GM23338 (cell line): ENCODE results near the gene TNNT3. TPM values are rescaled to one million over a fixed set of nuclear protein-coding genes. Genes with fewer than 3 reads are reported as not detected.

Experiments
- ATAC-seq: fragments of 200-7000 bp; cut with Tn5 transposase; 3 replicates; pipeline ENCODE4 v1.9.1; 2020
- DNase-seq: peaks from one replicate; pipeline ENCODE4 v3.0.0-alpha.2; 2015; ENCODE audit warnings: low spot score
- H2AFZ ChIP-seq: fragments of 200-600 bp; sonication (generic); 2 replicates; pipeline ENCODE4 v1.8.0; 2016; ENCODE audit warnings: antibody characterized with exemption, mild to moderate bottlenecking, moderate library complexity
- H3F3A ChIP-seq: fragments of 200-600 bp; sonication (generic); replicated peaks from 2 replicates; pipeline ENCODE4 v1.8.0; 2017; ENCODE audit warnings: antibody characterized with exemption, mixed run types, low read depth
- H3K27ac ChIP-seq: fragments of 200-600 bp; sonication (generic); 2 replicates; pipeline ENCODE4 v1.6.1; 2016; ENCODE audit warnings: low read depth
- H3K27me3 ChIP-seq: fragments of 200-600 bp; sonication (generic); 2 replicates; pipeline ENCODE4 v1.8.0; 2016; ENCODE audit warnings: mild to moderate bottlenecking, mixed run types, moderate library complexity; ENCODE audit not compliant: insufficient read depth
- H3K36me3 ChIP-seq: fragments of 200-600 bp; sonication (generic); 2 replicates; pipeline ENCODE4 v1.8.0; 2016; ENCODE audit warnings: mild to moderate bottlenecking; ENCODE audit not compliant: insufficient read depth
- H3K4me1 ChIP-seq: fragments of 200-600 bp; sonication (generic); 2 replicates; pipeline ENCODE4 v1.8.0; 2016; ENCODE audit warnings: mild to moderate bottlenecking, moderate library complexity; ENCODE audit not compliant: insufficient read depth
- H3K4me2 ChIP-seq: fragments of 200-600 bp; sonication (generic); 2 replicates; pipeline ENCODE4 v1.7.1; 2017; ENCODE audit warnings: mixed run types
- H3K4me3 ChIP-seq: fragments of 200-600 bp; sonication (generic); 2 replicates; pipeline ENCODE4 v1.6.1; 2016; ENCODE audit warnings: mixed run types
- H3K79me2 ChIP-seq: fragments of 200-600 bp; sonication (generic); replicated peaks from 2 replicates; pipeline ENCODE4 v1.8.0; 2017; ENCODE audit warnings: mild to moderate bottlenecking; ENCODE audit not compliant: insufficient read depth
- H3K9me2 ChIP-seq: fragments of 200-600 bp; sonication (generic); 2 replicates; pipeline ENCODE4 v1.8.0; 2017; ENCODE audit not compliant: insufficient read depth
- H4K20me1 ChIP-seq: fragments of 200-600 bp; sonication (generic); replicated peaks from 2 replicates; pipeline ENCODE4 v1.8.0; 2017; ENCODE audit warnings: mild to moderate bottlenecking; ENCODE audit not compliant: insufficient read depth
- H3K27ac Mint-ChIP-seq: 2 replicates; pipeline ENCODE4 v1.8.0; 2020; ENCODE audit warnings: inconsistent platforms, mild to moderate bottlenecking, moderate library complexity, mixed read lengths
- H3K27me3 Mint-ChIP-seq: 3 replicates; pipeline ENCODE4 v1.8.0; 2022; ENCODE audit warnings: low read depth, mild to moderate bottlenecking, moderate library complexity, mixed read lengths, inconsistent platforms; ENCODE audit not compliant: insufficient read depth, poor library complexity
- H3K36me3 Mint-ChIP-seq: 3 replicates; pipeline ENCODE4 v1.8.0; 2021; ENCODE audit warnings: low read depth, mild to moderate bottlenecking, inconsistent platforms, moderate library complexity, mixed read lengths
- H3K4me1 Mint-ChIP-seq: 3 replicates; pipeline ENCODE4 v1.8.0; 2020; ENCODE audit warnings: mild to moderate bottlenecking, inconsistent platforms, mixed read lengths
- H3K4me3 Mint-ChIP-seq: 3 replicates; pipeline ENCODE4 v1.8.0; 2021; ENCODE audit warnings: moderate library complexity, mild to moderate bottlenecking, inconsistent platforms, mixed read lengths
- H3K9me3 Mint-ChIP-seq: 3 replicates; pipeline ENCODE4 v1.8.0; 2020; ENCODE audit warnings: moderate library complexity, mild to moderate bottlenecking, inconsistent platforms, mixed read lengths
- CTCF ChIP-seq, 2 experiments: fragments of 200-600 bp in 1 of 2; sonication (generic) in 1 of 2; conservative IDR thresholded peaks; 2 replicates each; pipeline versions ENCODE4 v1.5.1 to v1.6.1; 2016 to 2017; ENCODE audit warnings: antibody characterized with exemption in 2 of 2, low read depth in 2 of 2, mild to moderate bottlenecking in 2 of 2, moderate library complexity in 1 of 2
- EZH2 ChIP-seq: fragments of 200-600 bp; sonication (generic); IDR thresholded peaks from one replicate; pipeline ENCODE4 v1.8.0; 2017; ENCODE audit warnings: antibody characterized with exemption, mild to moderate bottlenecking, low read depth; ENCODE audit not compliant: unreplicated experiment
- JUNB ChIP-seq: IDR thresholded peaks from one replicate; pipeline ENCODE4 v1.6.1; 2016; ENCODE audit warnings: antibody characterized with exemption; ENCODE audit not compliant: unreplicated experiment
- NANOG ChIP-seq: IDR thresholded peaks from 2 replicates; pipeline ENCODE4 v1.6.1; 2016; ENCODE audit warnings: antibody characterized with exemption, borderline replicate concordance
- POLR2AphosphoS5 ChIP-seq: IDR thresholded peaks from 2 replicates; pipeline ENCODE4 v1.6.1; 2016; ENCODE audit warnings: antibody characterized with exemption, low read depth
- STAT1 ChIP-seq: IDR thresholded peaks from one replicate; pipeline ENCODE4 v1.6.1; 2016; ENCODE audit warnings: antibody characterized with exemption; ENCODE audit not compliant: unreplicated experiment
- ZNF114 ChIP-seq: fragments of 250-450 bp; sonication (Bioruptor Pico); IDR thresholded peaks from 2 replicates; pipeline ENCODE4 v1.5.0; 2020; ENCODE audit warnings: mild to moderate bottlenecking, moderate library complexity
- ZNF331 ChIP-seq: fragments of 250-450 bp; sonication (Bioruptor Pico); IDR thresholded peaks from 2 replicates; pipeline ENCODE4 v1.5.0; 2020; ENCODE audit warnings: low read depth, mild to moderate bottlenecking, moderate library complexity
- polyA plus RNA-seq: library from polyadenylated mRNA; unstranded; fragments of >200 nt; fragmentation: Nextera tagmentation; extraction: Ambion mirVana; gene quantifications from 2 replicates; pipeline ENCODE4 v1.2.1, GENCODE V29; 2016
- total RNA-seq: library from RNA; depleted of rRNA; stranded (reverse); fragments of >200 nt; shearing (Covaris generic); gene quantifications from 2 replicates; pipeline ENCODE4 v1.2.3, GENCODE V29; 2014
- TF ChIP-seq, protein P1 (sequence below): IDR thresholded peaks from one replicate; pipeline ENCODE4 v1.6.1; 2018; ENCODE audit warnings: antibody characterized with exemption; ENCODE audit not compliant: unreplicated experiment
- TF ChIP-seq, protein P2 (sequence below): IDR thresholded peaks from 2 replicates; pipeline ENCODE4 v1.6.1; 2016; ENCODE audit warnings: antibody characterized with exemption
- TF ChIP-seq, protein P3 (sequence below): fragments of 250-450 bp; sonication (Bioruptor Pico); IDR thresholded peaks from 2 replicates; pipeline ENCODE4 v1.5.0; 2020; ENCODE audit warnings: mild to moderate bottlenecking, moderate library complexity

The TNNT3 gene
- total and polyA plus RNA-seq, 2 experiments from 2014 or later: not detected

DNA sequence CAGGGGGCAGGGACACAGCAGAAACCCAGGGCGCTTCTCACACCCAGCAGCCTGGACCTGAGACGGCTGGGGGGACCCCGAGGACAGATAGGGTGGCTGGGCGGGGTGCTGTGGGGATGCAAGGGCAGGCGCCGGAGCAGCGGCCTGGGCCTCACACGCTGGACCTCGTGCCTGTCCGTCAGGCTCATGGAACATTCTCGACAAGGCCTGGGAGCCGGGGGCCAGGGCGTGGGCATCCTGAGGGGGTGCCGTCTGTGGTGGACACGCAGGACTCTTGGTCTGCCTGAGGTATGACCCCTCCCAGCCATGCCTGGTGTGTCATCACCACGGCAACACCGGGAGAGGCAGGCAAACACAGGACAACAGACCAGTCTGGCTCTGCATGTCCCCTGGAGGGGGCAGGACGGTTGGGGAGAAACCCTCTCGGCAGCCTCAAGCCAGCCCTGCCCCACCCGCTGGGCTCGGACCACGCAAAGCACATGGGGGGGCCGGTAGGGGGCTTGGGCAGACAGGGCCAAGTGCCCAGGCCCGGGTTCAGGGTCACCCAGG lies 49.0 kb downstream of the TNNT3 start (continued):
- TF ChIP-seq, protein P1, sequence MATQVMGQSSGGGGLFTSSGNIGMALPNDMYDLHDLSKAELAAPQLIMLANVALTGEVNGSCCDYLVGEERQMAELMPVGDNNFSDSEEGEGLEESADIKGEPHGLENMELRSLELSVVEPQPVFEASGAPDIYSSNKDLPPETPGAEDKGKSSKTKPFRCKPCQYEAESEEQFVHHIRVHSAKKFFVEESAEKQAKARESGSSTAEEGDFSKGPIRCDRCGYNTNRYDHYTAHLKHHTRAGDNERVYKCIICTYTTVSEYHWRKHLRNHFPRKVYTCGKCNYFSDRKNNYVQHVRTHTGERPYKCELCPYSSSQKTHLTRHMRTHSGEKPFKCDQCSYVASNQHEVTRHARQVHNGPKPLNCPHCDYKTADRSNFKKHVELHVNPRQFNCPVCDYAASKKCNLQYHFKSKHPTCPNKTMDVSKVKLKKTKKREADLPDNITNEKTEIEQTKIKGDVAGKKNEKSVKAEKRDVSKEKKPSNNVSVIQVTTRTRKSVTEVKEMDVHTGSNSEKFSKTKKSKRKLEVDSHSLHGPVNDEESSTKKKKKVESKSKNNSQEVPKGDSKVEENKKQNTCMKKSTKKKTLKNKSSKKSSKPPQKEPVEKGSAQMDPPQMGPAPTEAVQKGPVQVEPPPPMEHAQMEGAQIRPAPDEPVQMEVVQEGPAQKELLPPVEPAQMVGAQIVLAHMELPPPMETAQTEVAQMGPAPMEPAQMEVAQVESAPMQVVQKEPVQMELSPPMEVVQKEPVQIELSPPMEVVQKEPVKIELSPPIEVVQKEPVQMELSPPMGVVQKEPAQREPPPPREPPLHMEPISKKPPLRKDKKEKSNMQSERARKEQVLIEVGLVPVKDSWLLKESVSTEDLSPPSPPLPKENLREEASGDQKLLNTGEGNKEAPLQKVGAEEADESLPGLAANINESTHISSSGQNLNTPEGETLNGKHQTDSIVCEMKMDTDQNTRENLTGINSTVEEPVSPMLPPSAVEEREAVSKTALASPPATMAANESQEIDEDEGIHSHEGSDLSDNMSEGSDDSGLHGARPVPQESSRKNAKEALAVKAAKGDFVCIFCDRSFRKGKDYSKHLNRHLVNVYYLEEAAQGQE: no peak
- TF ChIP-seq EZH2: no peak
- TF ChIP-seq, protein P2, sequence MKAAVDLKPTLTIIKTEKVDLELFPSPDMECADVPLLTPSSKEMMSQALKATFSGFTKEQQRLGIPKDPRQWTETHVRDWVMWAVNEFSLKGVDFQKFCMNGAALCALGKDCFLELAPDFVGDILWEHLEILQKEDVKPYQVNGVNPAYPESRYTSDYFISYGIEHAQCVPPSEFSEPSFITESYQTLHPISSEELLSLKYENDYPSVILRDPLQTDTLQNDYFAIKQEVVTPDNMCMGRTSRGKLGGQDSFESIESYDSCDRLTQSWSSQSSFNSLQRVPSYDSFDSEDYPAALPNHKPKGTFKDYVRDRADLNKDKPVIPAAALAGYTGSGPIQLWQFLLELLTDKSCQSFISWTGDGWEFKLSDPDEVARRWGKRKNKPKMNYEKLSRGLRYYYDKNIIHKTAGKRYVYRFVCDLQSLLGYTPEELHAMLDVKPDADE: no peak
- no peak for TF ChIP-seq ZNF114 (CRISPR knock-in tag)

DNA sequence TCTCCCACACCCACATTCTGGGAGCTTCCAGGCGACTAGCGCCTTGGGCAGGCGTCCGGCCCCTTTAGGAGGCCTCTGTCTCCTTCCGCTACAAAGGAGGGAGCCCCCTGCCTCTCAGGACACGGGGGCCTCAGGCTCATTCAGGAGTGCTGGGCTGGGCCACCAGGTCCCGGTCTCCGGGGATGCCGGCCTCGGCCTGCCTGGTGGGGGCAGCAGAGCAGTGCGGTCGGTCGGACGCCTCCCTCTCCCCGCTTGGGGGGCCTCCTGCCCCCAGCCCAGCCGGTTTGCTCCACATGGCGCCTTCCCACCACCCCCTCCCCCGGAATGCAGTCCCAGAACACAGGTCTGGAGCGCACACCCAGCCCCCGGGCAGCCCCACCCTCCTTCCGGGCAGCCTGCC lies 49.5 kb downstream of the TNNT3 start:
- ATAC-seq (peak; percentile 78), DNase-seq (no peak)
- TF ChIP-seq STAT1 (no peak), POLR2AphosphoS5 (no peak), CTCF (conservative IDR thresholded peaks at IDR 0.05; ENCODE audit: low read depth in 2 of 2) (no peak), EZH2 (no peak), ZNF331 (CRISPR knock-in tag) (no peak), NANOG (no peak), JUNB (no peak)
- TF ChIP-seq, protein P3, sequence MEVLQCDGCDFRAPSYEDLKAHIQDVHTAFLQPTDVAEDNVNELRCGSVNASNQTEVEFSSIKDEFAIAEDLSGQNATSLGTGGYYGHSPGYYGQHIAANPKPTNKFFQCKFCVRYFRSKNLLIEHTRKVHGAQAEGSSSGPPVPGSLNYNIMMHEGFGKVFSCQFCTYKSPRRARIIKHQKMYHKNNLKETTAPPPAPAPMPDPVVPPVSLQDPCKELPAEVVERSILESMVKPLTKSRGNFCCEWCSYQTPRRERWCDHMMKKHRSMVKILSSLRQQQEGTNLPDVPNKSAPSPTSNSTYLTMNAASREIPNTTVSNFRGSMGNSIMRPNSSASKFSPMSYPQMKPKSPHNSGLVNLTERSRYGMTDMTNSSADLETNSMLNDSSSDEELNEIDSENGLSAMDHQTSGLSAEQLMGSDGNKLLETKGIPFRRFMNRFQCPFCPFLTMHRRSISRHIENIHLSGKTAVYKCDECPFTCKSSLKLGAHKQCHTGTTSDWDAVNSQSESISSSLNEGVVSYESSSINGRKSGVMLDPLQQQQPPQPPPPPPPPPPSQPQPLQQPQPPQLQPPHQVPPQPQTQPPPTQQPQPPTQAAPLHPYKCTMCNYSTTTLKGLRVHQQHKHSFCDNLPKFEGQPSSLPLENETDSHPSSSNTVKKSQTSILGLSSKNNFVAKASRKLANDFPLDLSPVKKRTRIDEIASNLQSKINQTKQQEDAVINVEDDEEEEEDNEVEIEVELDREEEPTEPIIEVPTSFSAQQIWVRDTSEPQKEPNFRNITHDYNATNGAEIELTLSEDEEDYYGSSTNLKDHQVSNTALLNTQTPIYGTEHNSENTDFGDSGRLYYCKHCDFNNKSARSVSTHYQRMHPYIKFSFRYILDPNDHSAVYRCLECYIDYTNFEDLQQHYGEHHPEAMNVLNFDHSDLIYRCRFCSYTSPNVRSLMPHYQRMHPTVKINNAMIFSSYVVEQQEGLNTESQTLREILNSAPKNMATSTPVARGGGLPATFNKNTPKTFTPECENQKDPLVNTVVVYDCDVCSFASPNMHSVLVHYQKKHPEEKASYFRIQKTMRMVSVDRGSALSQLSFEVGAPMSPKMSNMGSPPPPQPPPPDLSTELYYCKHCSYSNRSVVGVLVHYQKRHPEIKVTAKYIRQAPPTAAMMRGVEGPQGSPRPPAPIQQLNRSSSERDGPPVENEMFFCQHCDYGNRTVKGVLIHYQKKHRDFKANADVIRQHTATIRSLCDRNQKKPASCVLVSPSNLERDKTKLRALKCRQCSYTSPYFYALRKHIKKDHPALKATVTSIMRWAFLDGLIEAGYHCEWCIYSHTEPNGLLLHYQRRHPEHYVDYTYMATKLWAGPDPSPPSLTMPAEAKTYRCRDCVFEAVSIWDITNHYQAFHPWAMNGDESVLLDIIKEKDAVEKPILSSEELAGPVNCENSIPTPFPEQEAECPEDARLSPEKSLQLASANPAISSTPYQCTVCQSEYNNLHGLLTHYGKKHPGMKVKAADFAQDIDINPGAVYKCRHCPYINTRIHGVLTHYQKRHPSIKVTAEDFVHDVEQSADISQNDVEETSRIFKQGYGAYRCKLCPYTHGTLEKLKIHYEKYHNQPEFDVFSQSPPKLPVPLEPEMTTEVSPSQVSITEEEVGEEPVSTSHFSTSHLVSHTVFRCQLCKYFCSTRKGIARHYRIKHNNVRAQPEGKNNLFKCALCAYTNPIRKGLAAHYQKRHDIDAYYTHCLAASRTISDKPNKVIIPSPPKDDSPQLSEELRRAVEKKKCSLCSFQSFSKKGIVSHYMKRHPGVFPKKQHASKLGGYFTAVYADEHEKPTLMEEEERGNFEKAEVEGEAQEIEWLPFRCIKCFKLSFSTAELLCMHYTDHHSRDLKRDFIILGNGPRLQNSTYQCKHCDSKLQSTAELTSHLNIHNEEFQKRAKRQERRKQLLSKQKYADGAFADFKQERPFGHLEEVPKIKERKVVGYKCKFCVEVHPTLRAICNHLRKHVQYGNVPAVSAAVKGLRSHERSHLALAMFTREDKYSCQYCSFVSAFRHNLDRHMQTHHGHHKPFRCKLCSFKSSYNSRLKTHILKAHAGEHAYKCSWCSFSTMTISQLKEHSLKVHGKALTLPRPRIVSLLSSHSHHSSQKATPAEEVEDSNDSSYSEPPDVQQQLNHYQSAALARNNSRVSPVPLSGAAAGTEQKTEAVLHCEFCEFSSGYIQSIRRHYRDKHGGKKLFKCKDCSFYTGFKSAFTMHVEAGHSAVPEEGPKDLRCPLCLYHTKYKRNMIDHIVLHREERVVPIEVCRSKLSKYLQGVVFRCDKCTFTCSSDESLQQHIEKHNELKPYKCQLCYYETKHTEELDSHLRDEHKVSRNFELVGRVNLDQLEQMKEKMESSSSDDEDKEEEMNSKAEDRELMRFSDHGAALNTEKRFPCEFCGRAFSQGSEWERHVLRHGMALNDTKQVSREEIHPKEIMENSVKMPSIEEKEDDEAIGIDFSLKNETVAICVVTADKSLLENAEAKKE: no peak
- Mint-ChIP-seq H3K27ac (no peak overlapping the region), H3K9me3 (no peaks in the 10 kb centered on the region), H3K36me3 (no peaks in the 10 kb centered on the region), H3K4me1 (no peaks in the 10 kb centered on the region), H3K27me3 (no peaks in the 10 kb centered on the region), H3K4me3 (no peak overlapping the region)
- Histone ChIP-seq H3K36me3 (no peaks in the 10 kb centered on the region), H3K27ac (no peak overlapping the region), H3K79me2 (no peaks in the 10 kb centered on the region), H4K20me1 (no peaks in the 10 kb centered on the region), H3K9me2 (no peaks in the 10 kb centered on the region), H2AFZ (no peak overlapping the region), H3K4me1 (no peaks in the 10 kb centered on the region), H3K27me3 (no peaks in the 10 kb centered on the region), H3K4me2 (no peak overlapping the region), H3K4me3 (no peak overlapping the region), H3F3A (no peaks in the 10 kb centered on the region)
